Frontal cortex (tissue), 4 donors: ENCODE data around the gene MBLAC2. TPM values are rescaled to one million over a fixed set of nuclear protein-coding genes. Genes with fewer than 3 reads are reported as not detected.

Experiments
- DNase-seq, 2 donors: peaks; one replicate each; pipeline ENCODE4 v3.0.0; 2012; ENCODE audit warnings: low spot score in 2 of 2
- FAIRE-seq: peaks from 2 replicates; lab custom pipeline; 2012; peaks lifted over from hg19 to GRCh38; lab: Jason Lieb, UNC
- total RNA-seq: library from RNA; depleted of rRNA; stranded (reverse); fragments of >200 nt; gene quantifications from one replicate; pipeline ENCODE4 v1.2.3, GENCODE V29; 2014
- donor health status: control.
- donor health status: control.
- donor health status: control.

MBLAC2 gene
- total RNA-seq, 1 donor from 2014 or later: 17.9 TPM

- peak in 1 of 2 donors; percentile 22 for DNase-seq
Observed at GRCh38 chr5:90473396-90474234, 956 bp downstream of the MBLAC2 start.

GRCh38 chr5:90472783-90473395 is 1.7 kb downstream of the MBLAC2 start:
- DNase-seq (no peak), FAIRE-seq (no peak)

More at GRCh38 chr5:90473396-90474234, 956 bp downstream of the MBLAC2 start:
- no peak for FAIRE-seq

- no peak for DNase-seq
Observed at GRCh38 chr5:90461288-90461687, 13.3 kb downstream of the MBLAC2 start.

GRCh38 chr5:90446961-90447360 is 27.6 kb downstream of the MBLAC2 start:
- no peak for FAIRE-seq

More at GRCh38 chr5:90461288-90461687, 13.3 kb downstream of the MBLAC2 start:
- FAIRE-seq: no peak

GRCh38 chr5:90440644-90441043 is 33.9 kb downstream of the MBLAC2 start:
- DNase-seq (no peak), FAIRE-seq (no peak)

More at GRCh38 chr5:90446961-90447360, 27.6 kb downstream of the MBLAC2 start:
- no peak for DNase-seq

GRCh38 chr5:90438100-90438499 is 36.5 kb downstream of the MBLAC2 start:
- FAIRE-seq (no peak), DNase-seq (no peak)

GRCh38 chr5:90437663-90438062 is 36.9 kb downstream of the MBLAC2 start:
- DNase-seq (no peak), FAIRE-seq (no peak)

GRCh38 chr5:90434116-90434714 is 40.4 kb downstream of the MBLAC2 start:
- DNase-seq: no peak

GRCh38 chr5:90424245-90424644 is 50.3 kb downstream of the MBLAC2 start:
- no peak for FAIRE-seq

More at GRCh38 chr5:90434116-90434714, 40.4 kb downstream of the MBLAC2 start:
- no peak for FAIRE-seq

GRCh38 chr5:90421136-90421535 is 53.4 kb downstream of the MBLAC2 start:
- DNase-seq (no peak), FAIRE-seq (no peak)

More at GRCh38 chr5:90424245-90424644, 50.3 kb downstream of the MBLAC2 start:
- DNase-seq: no peak

GRCh38 chr5:90418214-90418613 is 56.4 kb downstream of the MBLAC2 start:
- FAIRE-seq (no peak), DNase-seq (no peak)

- FAIRE-seq: no peak
Observed at GRCh38 chr5:90410178-90410762, 64.3 kb downstream of the MBLAC2 start.

GRCh38 chr5:90409318-90410177 is 65.0 kb downstream of the MBLAC2 start, which contains the start of gene CETN3:
Gene CETN3, minus strand, starts transcription at chr5:90409756. Its CDS starts 95 bp downstream, at chr5:90409661.
- FAIRE-seq: peak; percentile 68

More at GRCh38 chr5:90410178-90410762, 64.3 kb downstream of the MBLAC2 start:
- no peak for DNase-seq

GRCh38 chr5:90408571-90409317 is 65.8 kb downstream of the MBLAC2 start:
- FAIRE-seq: no peak
- no peak for DNase-seq

More at GRCh38 chr5:90409318-90410177, 65.0 kb downstream of the MBLAC2 start, which contains the start of gene CETN3:
- DNase-seq: peak; percentile 62 to 74
